HepG2 (cell line): ENCODE results near the gene CCDC69. TPM values are rescaled to one million over a fixed set of nuclear protein-coding genes. Genes with fewer than 3 reads are reported as not detected.

Experiments
- ATRX ChIP-seq: sonication (generic); formaldehyde crosslinking; IDR thresholded peaks from 2 replicates; pipeline ENCODE4 v1.4.0; 2020; ENCODE audit warnings: missing genetic modification reagents, borderline replicate concordance
- HES4 ChIP-seq: sonication (generic); formaldehyde crosslinking; IDR thresholded peaks from 2 replicates; pipeline ENCODE4 v1.9.0; 2021; ENCODE audit warnings: mild to moderate bottlenecking, missing genetic modification reagents, borderline replicate concordance
- KAT2B ChIP-seq: fragments of 150-350 bp; IDR thresholded peaks from 2 replicates; pipeline ENCODE4 v1.6.1; 2014; ENCODE audit warnings: low read depth, low read length, borderline replicate concordance
- KLF15 ChIP-seq: sonication (generic); formaldehyde crosslinking; IDR thresholded peaks from 2 replicates; pipeline ENCODE4 v1.8.1; 2023; ENCODE audit warnings: borderline replicate concordance, mild to moderate bottlenecking, inconsistent platforms, missing genetic modification reagents, mixed read lengths
- KMT2B ChIP-seq: IDR thresholded peaks from 2 replicates; pipeline ENCODE4 v1.6.1; 2016; ENCODE audit warnings: missing genetic modification reagents, missing compliant biosample characterization
- MLLT10 ChIP-seq: sonication (generic); formaldehyde crosslinking; IDR thresholded peaks from 2 replicates; pipeline ENCODE4 v1.4.0; 2020; ENCODE audit warnings: missing genetic modification reagents
- NR2C2 ChIP-seq: sonication (generic); formaldehyde crosslinking; IDR thresholded peaks from 2 replicates; pipeline ENCODE4 v1.4.0; 2020; ENCODE audit warnings: missing genetic modification reagents, mild to moderate bottlenecking, moderate library complexity, borderline replicate concordance
- PHB2 ChIP-seq: fragments of 450-650 bp; IDR thresholded peaks from 2 replicates; pipeline ENCODE4 v1.6.1; 2018; ENCODE audit not compliant: partially characterized antibody
- SRSF9 ChIP-seq: fragments of 200-400 bp; formaldehyde crosslinking; IDR thresholded peaks from 2 replicates; pipeline ENCODE4 v1.6.1; 2018; ENCODE audit warnings: borderline replicate concordance, mild to moderate bottlenecking, low read depth, low read length; ENCODE audit not compliant: insufficient read depth, poor library complexity, severe bottlenecking
- TCF7L2 ChIP-seq: IDR thresholded peaks from 2 replicates; pipeline ENCODE4 v1.6.1; 2011; ENCODE audit warnings: mild to moderate bottlenecking, low read depth, low read length, moderate library complexity
- ZFP82 ChIP-seq: sonication (generic); formaldehyde crosslinking; IDR thresholded peaks from 2 replicates; pipeline ENCODE4 v1.5.1; 2020; ENCODE audit warnings: mild to moderate bottlenecking, missing genetic modification reagents, borderline replicate concordance
- ZNF354B ChIP-seq: sonication (generic); formaldehyde crosslinking; IDR thresholded peaks from 2 replicates; pipeline ENCODE4 v1.8.0; 2022; ENCODE audit warnings: mild to moderate bottlenecking, missing genetic modification reagents
- ZNF562 ChIP-seq: sonication (generic); formaldehyde crosslinking; IDR thresholded peaks from 2 replicates; pipeline ENCODE4 v1.8.0; 2022; ENCODE audit warnings: missing genetic modification reagents, borderline replicate concordance
- polyA plus RNA-seq, 8 experiments: library from polyadenylated mRNA; depleted of rRNA in 3 of 8; stranded (reverse) in 7 of 8; unstranded in 1 of 8; fragments of >200 nt; fragmentation: Illumina TruSeq in 4 of 8; extraction: Trizol in 4 of 8; gene quantifications; 2 replicates each; pipeline versions ENCODE4 v1.2.1 to v1.2.3, GENCODE V29; 2011 to 2016; ENCODE audit warnings: low read depth in 4 of 8, missing spikeins in 1 of 8, mixed read lengths in 1 of 8; ENCODE audit not compliant: insufficient read depth in 1 of 8
- total RNA-seq, 5 experiments: library from RNA; depleted of rRNA; stranded (reverse); fragments of >200 nt; fragmentation: Illumina TruSeq; extraction: Trizol; gene quantifications; 2 replicates each; pipeline ENCODE4 v1.2.3, GENCODE V29; 2016; ENCODE audit warnings: low read depth in 1 of 5
- TF ChIP-seq, protein P1 (sequence below): sonication (generic); formaldehyde crosslinking; conservative IDR thresholded peaks from 2 replicates; pipeline ENCODE4 v1.8.1; 2023; ENCODE audit warnings: missing genetic modification reagents
- TF ChIP-seq, protein P2 (sequence below), 2 experiments: sonication (generic) in 1 of 2; formaldehyde crosslinking in 1 of 2; IDR thresholded peaks; 2 replicates each; pipeline versions ENCODE4 v1.4.0 to v1.6.1; 2018 to 2020; ENCODE audit warnings: missing genetic modification reagents in 2 of 2, borderline replicate concordance in 1 of 2, low read depth in 1 of 2, mild to moderate bottlenecking in 1 of 2, missing biosample characterization in 1 of 2
- TF ChIP-seq, protein P3 (sequence below): sonication (generic); formaldehyde crosslinking; IDR thresholded peaks from 2 replicates; pipeline ENCODE4 v1.8.0; 2022; ENCODE audit warnings: missing genetic modification reagents, mild to moderate bottlenecking, borderline replicate concordance
- TF ChIP-seq, protein P4 (sequence below): sonication (generic); IDR thresholded peaks from 2 replicates; pipeline ENCODE4 v1.6.1; 2016; ENCODE audit warnings: low read depth, borderline replicate concordance
- TF ChIP-seq, protein P5 (sequence below): sonication (generic); formaldehyde crosslinking; IDR thresholded peaks from 2 replicates; pipeline ENCODE4 v1.5.1; 2020; ENCODE audit warnings: mild to moderate bottlenecking, missing genetic modification reagents, moderate library complexity

CCDC69 gene
- total and polyA plus RNA-seq, 2 of the 13 experiments (the other 11 are each of a cell fraction or from before 2014, with no cell fraction given), result 12.2 to 45.2 TPM

DNA sequence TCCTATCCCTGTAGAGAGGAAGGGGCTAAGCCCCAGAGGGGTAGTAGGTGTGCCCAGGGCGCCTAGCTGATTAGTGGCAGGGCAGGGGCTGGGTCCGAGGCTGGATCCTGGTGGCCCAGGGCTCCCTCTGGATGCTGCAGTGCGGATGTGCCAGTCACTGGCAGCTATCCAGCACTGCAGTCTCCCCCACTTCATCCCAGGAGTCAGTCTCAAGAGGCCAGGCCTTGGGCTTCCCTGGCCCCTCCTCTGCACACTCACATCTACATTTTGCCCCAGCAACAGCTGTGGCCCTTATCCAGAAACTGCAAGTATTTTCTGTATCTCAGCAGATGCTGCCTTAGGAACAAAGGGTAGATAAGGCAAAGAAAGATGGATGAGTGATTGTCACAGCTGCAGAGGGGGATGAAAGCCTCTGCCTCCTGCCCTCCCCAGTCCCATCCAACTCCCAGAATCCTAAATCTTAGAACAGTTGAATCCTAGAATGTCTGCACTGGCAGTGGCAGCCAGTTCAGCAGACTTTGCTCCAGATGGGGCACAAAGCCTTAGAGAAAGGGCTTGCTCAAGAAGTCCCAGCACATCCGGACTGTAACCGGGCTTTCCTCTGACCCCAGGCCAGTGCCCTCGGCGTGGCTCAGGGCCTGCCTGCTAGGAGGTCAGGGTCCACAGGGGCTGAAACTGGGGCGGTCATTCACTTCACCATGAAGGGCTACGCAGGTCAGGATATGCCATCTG lies 68.0 kb downstream of the CCDC69 start (continued):
- TF ChIP-seq, protein P1, sequence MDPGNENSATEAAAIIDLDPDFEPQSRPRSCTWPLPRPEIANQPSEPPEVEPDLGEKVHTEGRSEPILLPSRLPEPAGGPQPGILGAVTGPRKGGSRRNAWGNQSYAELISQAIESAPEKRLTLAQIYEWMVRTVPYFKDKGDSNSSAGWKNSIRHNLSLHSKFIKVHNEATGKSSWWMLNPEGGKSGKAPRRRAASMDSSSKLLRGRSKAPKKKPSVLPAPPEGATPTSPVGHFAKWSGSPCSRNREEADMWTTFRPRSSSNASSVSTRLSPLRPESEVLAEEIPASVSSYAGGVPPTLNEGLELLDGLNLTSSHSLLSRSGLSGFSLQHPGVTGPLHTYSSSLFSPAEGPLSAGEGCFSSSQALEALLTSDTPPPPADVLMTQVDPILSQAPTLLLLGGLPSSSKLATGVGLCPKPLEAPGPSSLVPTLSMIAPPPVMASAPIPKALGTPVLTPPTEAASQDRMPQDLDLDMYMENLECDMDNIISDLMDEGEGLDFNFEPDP, result no peak
- TF ChIP-seq, protein P2, sequence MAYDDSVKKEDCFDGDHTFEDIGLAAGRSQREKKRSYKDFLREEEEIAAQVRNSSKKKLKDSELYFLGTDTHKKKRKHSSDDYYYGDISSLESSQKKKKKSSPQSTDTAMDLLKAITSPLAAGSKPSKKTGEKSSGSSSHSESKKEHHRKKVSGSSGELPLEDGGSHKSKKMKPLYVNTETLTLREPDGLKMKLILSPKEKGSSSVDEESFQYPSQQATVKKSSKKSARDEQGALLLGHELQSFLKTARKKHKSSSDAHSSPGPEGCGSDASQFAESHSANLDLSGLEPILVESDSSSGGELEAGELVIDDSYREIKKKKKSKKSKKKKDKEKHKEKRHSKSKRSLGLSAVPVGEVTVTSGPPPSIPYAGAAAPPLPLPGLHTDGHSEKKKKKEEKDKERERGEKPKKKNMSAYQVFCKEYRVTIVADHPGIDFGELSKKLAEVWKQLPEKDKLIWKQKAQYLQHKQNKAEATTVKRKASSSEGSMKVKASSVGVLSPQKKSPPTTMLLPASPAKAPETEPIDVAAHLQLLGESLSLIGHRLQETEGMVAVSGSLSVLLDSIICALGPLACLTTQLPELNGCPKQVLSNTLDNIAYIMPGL (CRISPR knock-in tag; IDR thresholded peaks at IDR 0.05; ENCODE audit: borderline replicate concordance in 1 of 2, low read depth in 1 of 2), result 0 out of 4 replicates have a peak, but pooled peaks of 1 of the 2 experiments have one; percentile 28
- no peak for TF ChIP-seq TCF7L2
- no peak for TF ChIP-seq ZFP82 (CRISPR knock-in tag)
- TF ChIP-seq, protein P3, sequence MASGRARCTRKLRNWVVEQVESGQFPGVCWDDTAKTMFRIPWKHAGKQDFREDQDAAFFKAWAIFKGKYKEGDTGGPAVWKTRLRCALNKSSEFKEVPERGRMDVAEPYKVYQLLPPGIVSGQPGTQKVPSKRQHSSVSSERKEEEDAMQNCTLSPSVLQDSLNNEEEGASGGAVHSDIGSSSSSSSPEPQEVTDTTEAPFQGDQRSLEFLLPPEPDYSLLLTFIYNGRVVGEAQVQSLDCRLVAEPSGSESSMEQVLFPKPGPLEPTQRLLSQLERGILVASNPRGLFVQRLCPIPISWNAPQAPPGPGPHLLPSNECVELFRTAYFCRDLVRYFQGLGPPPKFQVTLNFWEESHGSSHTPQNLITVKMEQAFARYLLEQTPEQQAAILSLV (CRISPR knock-in tag), result no peak
- TF ChIP-seq ZNF562 (CRISPR knock-in tag), result no peak
- TF ChIP-seq MLLT10, result no peak
- TF ChIP-seq SRSF9, result no peak
- no peak for TF ChIP-seq ZNF354B (CRISPR knock-in tag)
- TF ChIP-seq, protein P4, sequence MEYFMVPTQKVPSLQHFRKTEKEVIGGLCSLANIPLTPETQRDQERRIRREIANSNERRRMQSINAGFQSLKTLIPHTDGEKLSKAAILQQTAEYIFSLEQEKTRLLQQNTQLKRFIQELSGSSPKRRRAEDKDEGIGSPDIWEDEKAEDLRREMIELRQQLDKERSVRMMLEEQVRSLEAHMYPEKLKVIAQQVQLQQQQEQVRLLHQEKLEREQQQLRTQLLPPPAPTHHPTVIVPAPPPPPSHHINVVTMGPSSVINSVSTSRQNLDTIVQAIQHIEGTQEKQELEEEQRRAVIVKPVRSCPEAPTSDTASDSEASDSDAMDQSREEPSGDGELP, result peak; percentile 54; the same call in 1 of the 2 replicates
- TF ChIP-seq HES4 (CRISPR knock-in tag), result no peak
- no peak for TF ChIP-seq KAT2B
- TF ChIP-seq NR2C2, result peak; percentile 77
- no peak for TF ChIP-seq PHB2
- no peak for TF ChIP-seq KMT2B
- TF ChIP-seq KLF15 (CRISPR knock-in tag), result no peak
- TF ChIP-seq, protein P5, sequence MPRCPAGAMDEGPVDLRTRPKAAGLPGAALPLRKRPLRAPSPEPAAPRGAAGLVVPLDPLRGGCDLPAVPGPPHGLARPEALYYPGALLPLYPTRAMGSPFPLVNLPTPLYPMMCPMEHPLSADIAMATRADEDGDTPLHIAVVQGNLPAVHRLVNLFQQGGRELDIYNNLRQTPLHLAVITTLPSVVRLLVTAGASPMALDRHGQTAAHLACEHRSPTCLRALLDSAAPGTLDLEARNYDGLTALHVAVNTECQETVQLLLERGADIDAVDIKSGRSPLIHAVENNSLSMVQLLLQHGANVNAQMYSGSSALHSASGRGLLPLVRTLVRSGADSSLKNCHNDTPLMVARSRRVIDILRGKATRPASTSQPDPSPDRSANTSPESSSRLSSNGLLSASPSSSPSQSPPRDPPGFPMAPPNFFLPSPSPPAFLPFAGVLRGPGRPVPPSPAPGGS (CRISPR knock-in tag), result no peak
- TF ChIP-seq ATRX (CRISPR knock-in tag), result no peak
